ENCODE data around the gene SKAP2. TPM values are rescaled to one million over a fixed set of nuclear protein-coding genes. Genes with fewer than 3 reads are reported as not detected.

Gene SKAP2
- total RNA-seq, 4 donors from 2014 or later: 19.3 to 25.2 (median 21.4) TPM

DNA sequence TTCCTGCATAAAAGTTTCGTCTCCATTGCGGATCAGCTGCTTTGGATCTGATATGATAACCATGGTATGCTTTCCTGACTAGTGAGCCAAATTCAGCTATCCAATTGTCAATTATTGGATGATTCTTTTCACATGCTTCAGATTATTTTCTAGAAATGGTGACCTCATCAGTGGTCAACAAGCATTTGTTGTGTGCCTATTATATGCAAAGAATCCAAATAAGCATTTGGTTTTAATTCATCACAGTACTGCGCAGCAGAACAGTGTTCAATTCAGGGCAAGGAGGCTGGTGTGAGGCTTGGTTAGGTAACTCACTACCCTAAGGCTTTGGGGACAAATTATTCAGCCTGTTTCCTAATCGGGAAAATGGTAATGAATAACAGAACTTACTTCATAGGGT, 200.5 kb downstream of the SKAP2 start:
- TF ChIP-seq, protein P1, sequence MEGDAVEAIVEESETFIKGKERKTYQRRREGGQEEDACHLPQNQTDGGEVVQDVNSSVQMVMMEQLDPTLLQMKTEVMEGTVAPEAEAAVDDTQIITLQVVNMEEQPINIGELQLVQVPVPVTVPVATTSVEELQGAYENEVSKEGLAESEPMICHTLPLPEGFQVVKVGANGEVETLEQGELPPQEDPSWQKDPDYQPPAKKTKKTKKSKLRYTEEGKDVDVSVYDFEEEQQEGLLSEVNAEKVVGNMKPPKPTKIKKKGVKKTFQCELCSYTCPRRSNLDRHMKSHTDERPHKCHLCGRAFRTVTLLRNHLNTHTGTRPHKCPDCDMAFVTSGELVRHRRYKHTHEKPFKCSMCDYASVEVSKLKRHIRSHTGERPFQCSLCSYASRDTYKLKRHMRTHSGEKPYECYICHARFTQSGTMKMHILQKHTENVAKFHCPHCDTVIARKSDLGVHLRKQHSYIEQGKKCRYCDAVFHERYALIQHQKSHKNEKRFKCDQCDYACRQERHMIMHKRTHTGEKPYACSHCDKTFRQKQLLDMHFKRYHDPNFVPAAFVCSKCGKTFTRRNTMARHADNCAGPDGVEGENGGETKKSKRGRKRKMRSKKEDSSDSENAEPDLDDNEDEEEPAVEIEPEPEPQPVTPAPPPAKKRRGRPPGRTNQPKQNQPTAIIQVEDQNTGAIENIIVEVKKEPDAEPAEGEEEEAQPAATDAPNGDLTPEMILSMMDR (IDR thresholded peaks at IDR 0.05): no peak
- TF ChIP-seq POLR2A (IDR thresholded peaks at IDR 0.05): no peak
- Histone ChIP-seq H3K9me3 (no peaks in the 10 kb centered on the region), H3K36me3 (no peaks in the 10 kb centered on the region), H3K4me1 (peaks cover 0 to 10% (median 0%) of the 10 kb centered on the region in 3 donors), H3K27me3 (peaks cover 0 to 6% (median 0%) of the 10 kb centered on the region in 4 donors), H3K4me3 (no peak overlapping the region), H3K27ac (no peak overlapping the region)
- WGBS, 2 donors: 84 to 85% methylated on average over 4 of the region's 4 CpGs
- DNase-seq: no peak
- intact Hi-C loops (cut with DNase I): loop anchor here (10.0 kb wide), 2 partner anchors 289 to 769 kb away; no protein-coding TSS in a partner anchor

DNA sequence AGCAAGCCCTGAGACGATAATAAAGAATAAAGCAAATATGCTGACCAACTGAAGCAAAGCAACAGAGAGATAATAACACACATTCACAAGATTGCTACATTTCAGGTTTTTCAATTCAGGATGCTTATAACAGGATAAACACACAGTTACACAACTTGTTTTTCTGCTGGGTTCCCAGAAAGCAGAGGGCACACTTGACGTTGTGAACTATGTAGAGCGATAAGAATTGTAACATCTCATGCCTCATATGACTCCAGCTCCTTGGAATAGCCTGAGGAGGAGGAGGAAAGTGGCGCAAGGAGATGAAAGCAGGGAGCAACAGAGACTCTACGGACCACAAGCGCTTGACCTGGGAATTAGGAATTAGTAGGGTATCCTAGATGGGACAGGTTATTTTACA, 201.7 kb downstream of the SKAP2 start:
- intact Hi-C loops (cut with DNase I): loop anchor here (10.0 kb wide), 2 partner anchors 288 to 768 kb away; no protein-coding TSS in a partner anchor
- TF ChIP-seq, protein P1 (IDR thresholded peaks at IDR 0.05): no peak
- no peak for TF ChIP-seq POLR2A (IDR thresholded peaks at IDR 0.05)
- no peak overlapping the region for H3K4me3 ChIP-seq

DNA sequence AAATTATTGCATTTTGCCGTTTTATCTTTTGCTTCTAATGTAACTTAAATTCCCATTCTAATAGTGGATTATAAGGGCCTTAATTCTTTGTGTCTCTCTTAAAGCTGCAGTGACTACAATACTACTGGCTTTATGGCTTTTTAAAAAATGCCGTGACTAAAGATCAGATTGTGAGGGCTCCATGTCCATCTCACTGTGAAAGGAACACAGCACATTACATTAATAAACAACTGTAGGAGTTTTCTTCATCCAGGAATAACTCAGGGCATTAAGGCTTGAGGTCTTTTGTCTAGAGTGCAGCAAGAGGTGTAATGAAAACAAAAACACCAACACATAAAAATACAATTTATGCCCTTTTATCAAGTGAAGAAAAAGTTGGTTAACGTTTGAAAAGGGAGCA, 205.3 kb downstream of the SKAP2 start:
- H3K9me3 ChIP-seq: no peaks in the 10 kb centered on the region
- H3K27me3 ChIP-seq: no peaks in the 10 kb centered on the region
- DNase-seq: no peak
- intact Hi-C loops (cut with DNase I): no loop called here
- no peak overlapping the region for H3K4me3 ChIP-seq
- no peak overlapping the region for H3K27ac ChIP-seq
- no peaks in the 10 kb centered on the region for H3K36me3 ChIP-seq
- TF ChIP-seq, protein P1 (IDR thresholded peaks at IDR 0.05): no peak
- TF ChIP-seq POLR2A (IDR thresholded peaks at IDR 0.05): no peak
- WGBS, 2 donors: 84 to 88% methylated on average over 3 of the region's 3 CpGs
- H3K4me1 ChIP-seq: peaks cover 0 to under 1% (median 0%) of the 10 kb centered on the region in 3 donors

More for the DNA sequence above, 201.7 kb downstream of the SKAP2 start:
- H3K27ac ChIP-seq: no peak overlapping the region
- H3K36me3 ChIP-seq: no peaks in the 10 kb centered on the region
- no peaks in the 10 kb centered on the region for H3K9me3 ChIP-seq
- WGBS, 2 donors: 89 to 90% methylated on average over 6 of the region's 6 CpGs
- no peak for DNase-seq
- peaks cover 0 to 10% (median 0%) of the 10 kb centered on the region in 3 donors for H3K4me1 ChIP-seq
- no peaks in the 10 kb centered on the region for H3K27me3 ChIP-seq

DNA sequence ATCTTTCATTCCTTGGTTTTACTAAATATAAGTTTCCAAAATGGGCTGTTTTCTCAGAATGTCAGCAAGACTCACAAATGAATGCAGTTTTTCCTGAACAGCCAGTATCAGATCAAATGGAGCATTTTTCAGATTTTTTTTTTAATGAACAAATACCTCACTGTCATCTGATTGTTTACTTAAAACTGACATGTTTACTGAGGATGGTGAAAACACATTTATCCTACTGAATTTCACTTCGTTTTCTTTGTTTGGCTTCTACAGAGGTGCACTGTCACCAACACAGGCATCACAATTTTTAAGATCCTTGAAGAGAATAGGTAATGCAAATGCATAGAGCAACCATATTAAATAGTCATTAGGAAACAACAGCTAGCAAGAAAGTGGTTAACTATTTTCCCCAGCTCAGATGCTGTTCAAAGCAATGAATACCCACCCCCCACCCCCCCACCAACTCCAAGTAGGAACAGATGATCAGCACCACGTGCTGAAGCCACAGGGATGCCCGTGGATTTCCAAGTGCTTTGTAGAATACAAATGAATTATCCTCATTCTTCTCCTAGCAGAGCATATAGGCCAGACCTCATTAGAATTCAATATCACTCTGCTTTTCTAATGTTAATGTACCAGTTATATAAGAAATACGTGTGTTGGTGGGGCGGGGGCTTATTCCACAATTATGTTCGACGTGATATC, 205.9 kb downstream of the SKAP2 start:
- H3K4me3 ChIP-seq: no peak overlapping the region
- H3K27ac ChIP-seq: no peak overlapping the region
- H3K36me3 ChIP-seq: no peaks in the 10 kb centered on the region
- no peaks in the 10 kb centered on the region for H3K9me3 ChIP-seq
- WGBS, 2 donors: 82 to 89% methylated on average over 7 of the region's 7 CpGs
- no peaks in the 10 kb centered on the region for H3K27me3 ChIP-seq
- no peak for DNase-seq
- no peak for TF ChIP-seq POLR2A (IDR thresholded peaks at IDR 0.05)
- TF ChIP-seq, protein P1 (IDR thresholded peaks at IDR 0.05): no peak
- H3K4me1 ChIP-seq: peaks cover 0 to 7% (median 0%) of the 10 kb centered on the region in 3 donors
- intact Hi-C loops (cut with DNase I): no loop called here

DNA sequence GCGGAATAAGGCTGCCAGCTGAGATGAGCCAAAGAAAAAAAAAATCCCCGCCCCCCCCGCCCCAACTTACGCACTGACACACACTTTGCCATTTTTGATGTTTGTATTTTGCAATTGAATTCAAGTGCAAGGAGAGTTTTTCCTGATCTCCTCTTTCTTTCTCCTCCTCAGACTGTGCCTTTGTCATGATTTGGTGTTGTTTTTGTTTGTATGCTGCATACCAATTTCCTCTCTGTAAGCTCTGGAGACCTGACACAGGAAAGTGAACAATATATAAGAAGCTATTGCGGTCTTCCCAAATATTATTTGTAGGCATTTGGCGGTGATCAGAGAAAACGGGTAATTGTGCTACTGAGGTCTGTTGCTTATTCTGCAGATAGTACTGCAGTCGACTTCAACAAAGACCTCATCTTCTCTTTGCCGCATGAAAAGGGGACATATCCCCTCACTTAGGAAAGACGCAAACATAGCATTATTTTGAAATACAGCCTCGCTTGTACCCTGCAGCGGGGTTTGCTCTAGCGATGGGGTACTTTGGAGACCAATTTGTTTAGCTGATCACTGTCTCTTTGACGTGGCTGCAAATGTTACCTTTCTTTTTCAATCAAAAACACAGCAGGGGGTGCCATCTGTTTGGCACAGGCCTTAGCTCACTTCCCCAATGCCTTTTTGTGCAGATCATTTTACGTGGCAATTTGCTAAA, 206.6 kb downstream of the SKAP2 start:
- TF ChIP-seq POLR2A (IDR thresholded peaks at IDR 0.05): no peak
- TF ChIP-seq, protein P1 (IDR thresholded peaks at IDR 0.05): no peak
- intact Hi-C loops (cut with DNase I): no loop called here
- no peak for DNase-seq
- Histone ChIP-seq H3K4me1 (peaks cover 0 to 8% (median 0%) of the 10 kb centered on the region in 3 donors), H3K27ac (no peak overlapping the region), H3K9me3 (no peaks in the 10 kb centered on the region), H3K36me3 (no peaks in the 10 kb centered on the region), H3K4me3 (no peak overlapping the region), H3K27me3 (peaks cover 0 to 3% (median 0%) of the 10 kb centered on the region in 4 donors)
- WGBS, 2 donors: 80 to 85% methylated on average over 15 of the region's 15 CpGs
